GM18511 (cell line): ENCODE data around the gene GFRA1.

Experiments used
- ATAC-seq: cut with Tn5 transposase; IDR thresholded peaks from one replicate; pipeline ENCODE4 v1.9.1; 2021; ENCODE audit warnings: mild to moderate bottlenecking, moderate library complexity; ENCODE audit not compliant: unreplicated experiment

Gene GFRA1

GRCh38 chr10:116245156-116245555 is 27.9 kb downstream of the GFRA1 start:
- ATAC-seq, result no peak

DNA sequence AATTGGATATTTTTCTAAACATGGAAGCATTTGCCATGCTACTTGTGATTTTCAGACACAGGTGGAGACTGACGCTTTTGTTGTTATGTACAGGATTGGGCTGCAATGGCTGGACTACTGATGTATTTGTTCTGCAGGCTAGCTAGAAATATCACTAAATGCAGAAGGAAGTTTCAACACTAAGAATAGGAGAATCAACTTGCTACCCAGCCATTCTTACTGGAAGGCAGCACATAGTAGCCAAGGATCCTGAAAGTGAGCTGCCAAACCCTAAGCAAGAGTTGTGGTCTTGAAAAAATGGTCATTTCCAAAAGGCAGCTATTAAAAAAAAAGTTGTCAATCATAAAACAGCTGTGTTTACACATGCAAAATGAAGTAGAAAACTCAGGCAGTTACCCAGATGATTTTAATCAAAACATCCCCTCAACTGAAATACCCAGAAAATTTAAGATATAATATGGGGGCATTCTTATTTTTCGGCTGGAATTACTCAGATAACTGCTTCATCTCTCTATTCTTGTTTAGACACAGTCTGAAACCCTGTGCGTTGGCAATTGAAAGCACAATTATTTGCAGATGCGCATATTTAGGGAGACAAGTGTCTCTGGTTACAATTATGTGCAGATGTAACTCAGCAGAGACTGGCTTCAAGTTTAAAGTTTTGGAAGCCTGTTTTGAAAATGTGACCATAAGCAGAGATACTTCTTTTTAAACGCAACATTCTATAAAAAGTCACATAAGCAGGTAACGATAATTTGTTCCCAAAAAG is 31.2 kb downstream of the GFRA1 start:
- ATAC-seq, result no peak

DNA sequence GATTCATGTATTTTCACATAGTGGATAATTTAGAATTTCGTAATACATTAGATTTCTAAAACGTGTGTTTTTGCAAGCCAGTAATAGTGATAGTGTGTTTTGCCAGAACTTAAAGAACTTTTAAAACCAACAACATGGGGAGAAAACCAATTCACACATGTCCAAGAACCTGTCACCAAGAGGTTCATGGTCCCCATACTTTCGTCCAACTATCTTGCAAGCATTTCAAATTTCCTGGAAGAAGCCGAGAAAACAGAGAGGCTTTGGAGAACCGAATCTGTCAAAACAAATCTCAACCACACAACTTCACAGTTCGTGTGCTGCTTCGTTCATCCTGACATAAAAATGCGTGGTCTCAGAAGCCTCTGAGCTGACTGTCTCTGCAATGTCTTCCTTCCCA is 31.9 kb downstream of the GFRA1 start:
- ATAC-seq, result no peak

DNA sequence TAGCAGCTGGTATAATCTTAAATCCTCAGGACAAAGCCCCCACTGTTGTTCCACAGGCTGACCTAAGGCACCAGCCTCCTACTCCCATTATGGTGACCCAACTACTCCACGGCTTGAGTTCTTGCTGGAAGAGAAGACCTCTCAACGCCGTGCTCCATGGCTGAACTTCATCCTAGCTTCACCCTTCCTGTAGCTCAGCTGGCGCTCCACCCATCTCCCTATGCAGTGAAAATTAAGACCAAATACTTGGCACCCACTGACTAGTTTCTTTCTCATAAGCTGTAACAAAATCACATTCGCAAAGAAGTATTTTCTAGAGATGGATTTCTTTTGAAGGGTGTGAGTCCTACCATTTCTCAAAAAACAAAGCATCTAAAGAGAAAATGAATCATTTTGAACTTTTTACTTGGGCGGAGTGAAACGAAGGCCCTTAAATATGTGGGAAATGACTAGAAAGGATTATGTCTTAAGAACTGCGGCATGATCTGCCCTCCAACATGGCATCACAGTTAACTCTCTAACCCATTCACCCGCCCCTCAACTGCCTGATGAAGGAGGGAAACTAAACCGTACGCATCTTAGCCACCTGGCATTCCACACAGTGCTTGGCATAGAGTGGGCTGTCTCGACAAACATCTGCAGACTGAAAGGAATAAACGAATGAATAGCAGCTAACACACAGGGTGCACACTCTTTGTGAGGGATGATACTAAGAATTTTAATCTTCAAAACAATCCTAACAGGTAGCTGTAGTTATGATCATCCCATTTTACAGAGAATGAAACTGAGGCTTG is 32.7 kb downstream of the GFRA1 start:
- ATAC-seq, result no peak

- ATAC-seq, result no peak
Measured at GRCh38 chr10:116239229-116239628, 33.8 kb downstream of the GFRA1 start.

GRCh38 chr10:116237970-116238369 is 35.0 kb downstream of the GFRA1 start:
- no peak for ATAC-seq

GRCh38 chr10:116237260-116237659 is 35.7 kb downstream of the GFRA1 start:
- no peak for ATAC-seq

GRCh38 chr10:116233230-116233629 is 39.8 kb downstream of the GFRA1 start:
- ATAC-seq, result no peak

GRCh38 chr10:116232613-116233012 is 40.4 kb downstream of the GFRA1 start:
- ATAC-seq, result no peak

- no peak for ATAC-seq
Measured at GRCh38 chr10:116226766-116227165, 46.2 kb downstream of the GFRA1 start.

DNA sequence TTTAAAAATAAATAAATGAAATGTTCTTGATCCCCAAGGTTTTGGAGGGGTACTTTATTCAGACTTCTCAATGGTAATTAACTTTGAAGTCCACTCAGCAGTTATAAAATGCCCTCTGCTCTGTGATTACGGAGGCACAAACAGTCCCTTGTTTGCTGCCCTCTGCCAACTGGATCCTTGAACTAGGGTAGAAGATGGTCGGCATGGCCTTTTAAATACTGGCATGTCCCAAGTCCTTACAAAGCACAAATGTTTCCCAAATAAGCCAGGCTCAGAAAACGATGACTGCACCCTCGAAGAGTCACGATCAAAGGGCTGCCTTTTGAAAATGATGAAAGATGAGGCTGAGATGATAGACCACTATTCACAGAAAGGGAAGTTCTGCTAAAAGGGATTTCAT is 47.0 kb downstream of the GFRA1 start:
- ATAC-seq, result no peak

GRCh38 chr10:116223289-116223688 is 49.7 kb downstream of the GFRA1 start:
- no peak for ATAC-seq

GRCh38 chr10:116221053-116221452 is 52.0 kb downstream of the GFRA1 start:
- no peak for ATAC-seq

GRCh38 chr10:116216676-116217075 is 56.3 kb downstream of the GFRA1 start:
- ATAC-seq, result no peak

DNA sequence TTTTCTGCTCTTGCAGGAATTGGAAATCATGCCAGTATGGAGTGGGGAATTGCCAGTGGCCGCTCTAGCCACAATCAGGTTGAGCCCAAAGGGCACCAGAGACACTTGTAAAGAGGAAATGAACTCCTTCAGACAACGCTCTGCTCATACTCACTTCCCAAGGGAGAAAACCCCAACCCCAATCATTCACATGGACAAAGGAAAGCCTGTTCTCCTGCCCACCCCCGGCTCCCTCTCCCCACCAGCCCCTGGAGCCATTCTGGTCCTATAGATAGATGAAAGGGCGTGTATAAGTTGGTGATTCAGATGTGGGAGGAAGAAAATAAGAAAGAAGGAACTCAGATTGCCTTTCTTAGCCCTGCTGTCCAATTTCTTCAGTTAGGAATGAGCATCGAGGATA is 57.4 kb downstream of the GFRA1 start:
- ATAC-seq, result no peak

GRCh38 chr10:116211682-116212081 is 61.3 kb downstream of the GFRA1 start:
- ATAC-seq, result no peak

- ATAC-seq, result no peak
Measured at GRCh38 chr10:116210588-116211346, 62.2 kb downstream of the GFRA1 start.

- no peak for ATAC-seq
Measured at GRCh38 chr10:116209781-116210180, 63.2 kb downstream of the GFRA1 start.

GRCh38 chr10:116208956-116209567 is 63.9 kb downstream of the GFRA1 start:
- ATAC-seq, result no peak

DNA sequence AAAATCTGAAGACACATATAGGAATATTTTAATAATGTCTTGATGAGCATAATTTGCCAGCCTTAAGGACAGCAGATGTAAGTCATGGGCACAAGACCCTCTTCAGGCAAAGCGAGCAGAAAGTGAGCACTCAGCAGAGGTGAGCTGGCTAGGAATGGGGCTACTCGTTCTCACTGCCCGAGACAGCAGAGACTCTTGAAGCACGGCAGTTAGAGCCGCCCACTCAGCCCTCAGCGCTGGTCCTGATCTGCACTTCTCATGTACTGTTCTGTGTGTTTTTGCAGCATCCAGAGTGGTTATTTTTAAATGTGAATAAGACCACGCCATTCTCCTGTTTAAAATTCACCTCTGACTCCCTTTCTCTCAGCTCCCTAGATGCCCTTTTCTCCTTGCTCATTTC is 65.3 kb downstream of the GFRA1 start:
- no peak for ATAC-seq

- ATAC-seq, result no peak
Measured at GRCh38 chr10:116203661-116204060, 69.3 kb downstream of the GFRA1 start.
